Measurements from ENCODE around the gene NT5DC1. TPM values are rescaled to one million over a fixed set of nuclear protein-coding genes. Genes with fewer than 3 reads are reported as not detected.

NT5DC1 gene
- total and polyA plus RNA-seq, 2 experiments from 2014 or later: 27.0 to 29.8 TPM

DNA sequence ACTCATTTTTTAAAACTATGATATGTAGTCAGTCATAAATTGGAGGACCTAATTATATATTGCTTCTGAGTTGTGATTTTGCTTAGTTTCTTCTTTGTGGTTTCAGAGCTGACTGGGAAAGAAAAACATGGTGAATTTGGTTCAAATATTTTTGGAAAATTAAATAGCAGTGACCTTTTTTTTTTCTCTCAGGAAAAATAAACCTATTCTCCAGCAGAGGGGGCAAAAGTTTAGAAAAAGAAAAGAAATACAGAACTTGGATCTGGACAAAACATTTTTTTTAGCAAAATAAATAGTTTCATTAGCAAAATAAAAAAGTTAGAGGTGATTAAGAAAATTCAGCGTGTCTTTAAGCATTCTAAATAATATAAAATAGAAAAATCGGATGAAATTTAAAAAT is 15.1 kb downstream of the NT5DC1 start:
- H3K36me3 Mint-ChIP-seq (ENCODE audit: low read depth): peaks cover 42% of the 10 kb centered on the region; the same call in 2 of the 3 replicates
- Histone ChIP-seq H3K36me3 (ENCODE audit: insufficient read depth) (peaks cover 24% of the 10 kb centered on the region), H3K4me1 (ENCODE audit: insufficient read depth) (no peaks in the 10 kb centered on the region), H3K79me2 (replicated peaks; ENCODE audit: insufficient read depth) (no peaks in the 10 kb centered on the region), H3K27ac (ENCODE audit: low read depth) (no peak overlapping the region), H3K4me2 (no peak overlapping the region), H2AFZ (no peak overlapping the region), H3K27me3 (ENCODE audit: insufficient read depth) (no peaks in the 10 kb centered on the region), H3K4me3 (no peak overlapping the region), H3F3A (replicated peaks; ENCODE audit: low read depth) (no peaks in the 10 kb centered on the region), H4K20me1 (replicated peaks; ENCODE audit: insufficient read depth) (peaks cover 3% of the 10 kb centered on the region; the same call in 1 of the 2 replicates), H3K9me2 (ENCODE audit: insufficient read depth) (no peaks in the 10 kb centered on the region)
- TF ChIP-seq, protein P1, sequence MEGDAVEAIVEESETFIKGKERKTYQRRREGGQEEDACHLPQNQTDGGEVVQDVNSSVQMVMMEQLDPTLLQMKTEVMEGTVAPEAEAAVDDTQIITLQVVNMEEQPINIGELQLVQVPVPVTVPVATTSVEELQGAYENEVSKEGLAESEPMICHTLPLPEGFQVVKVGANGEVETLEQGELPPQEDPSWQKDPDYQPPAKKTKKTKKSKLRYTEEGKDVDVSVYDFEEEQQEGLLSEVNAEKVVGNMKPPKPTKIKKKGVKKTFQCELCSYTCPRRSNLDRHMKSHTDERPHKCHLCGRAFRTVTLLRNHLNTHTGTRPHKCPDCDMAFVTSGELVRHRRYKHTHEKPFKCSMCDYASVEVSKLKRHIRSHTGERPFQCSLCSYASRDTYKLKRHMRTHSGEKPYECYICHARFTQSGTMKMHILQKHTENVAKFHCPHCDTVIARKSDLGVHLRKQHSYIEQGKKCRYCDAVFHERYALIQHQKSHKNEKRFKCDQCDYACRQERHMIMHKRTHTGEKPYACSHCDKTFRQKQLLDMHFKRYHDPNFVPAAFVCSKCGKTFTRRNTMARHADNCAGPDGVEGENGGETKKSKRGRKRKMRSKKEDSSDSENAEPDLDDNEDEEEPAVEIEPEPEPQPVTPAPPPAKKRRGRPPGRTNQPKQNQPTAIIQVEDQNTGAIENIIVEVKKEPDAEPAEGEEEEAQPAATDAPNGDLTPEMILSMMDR (conservative IDR thresholded peaks at IDR 0.05; ENCODE audit: low read depth in 2 of 2): peak in 1 of 2 experiments; percentile 63; a peak in 3 of 4 replicates
- no peak for TF ChIP-seq EZH2 (IDR thresholded peaks at IDR 0.05; ENCODE audit: low read depth, unreplicated experiment)
- no peak overlapping the region for H3K27ac Mint-ChIP-seq
- DNase-seq (ENCODE audit: low spot score) (no peak), ATAC-seq (no peak)
- H3K4me1 Mint-ChIP-seq: peaks cover 2% of the 10 kb centered on the region; the same call in 1 of the 3 replicates
- no peaks in the 10 kb centered on the region for H3K9me3 Mint-ChIP-seq
- H3K27me3 Mint-ChIP-seq (ENCODE audit: insufficient read depth, low read depth, poor library complexity): peaks cover 2% of the 10 kb centered on the region
- no peak overlapping the region for H3K4me3 Mint-ChIP-seq

DNA sequence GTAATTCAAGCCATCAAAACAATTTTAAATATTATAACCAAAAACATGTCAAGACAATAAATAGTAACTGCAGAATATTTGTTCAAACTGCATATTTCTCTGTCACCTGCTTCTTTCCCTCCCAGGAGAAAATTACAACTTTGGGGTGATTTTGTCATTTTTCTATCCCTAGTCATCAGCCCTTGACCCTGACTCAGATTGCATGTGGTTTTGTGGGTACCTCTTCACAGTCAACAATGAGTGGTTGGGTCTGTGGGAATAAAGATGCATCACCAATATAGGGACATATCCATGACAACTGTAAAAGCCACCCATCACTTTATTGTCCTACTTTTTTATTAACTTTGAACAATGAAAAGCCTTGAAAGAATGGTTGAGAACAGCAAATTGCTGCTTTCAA is 18.0 kb downstream of the NT5DC1 start:
- Histone ChIP-seq H3K4me2 (no peak overlapping the region), H3K4me1 (ENCODE audit: insufficient read depth) (no peaks in the 10 kb centered on the region), H3K79me2 (replicated peaks; ENCODE audit: insufficient read depth) (no peaks in the 10 kb centered on the region), H4K20me1 (replicated peaks; ENCODE audit: insufficient read depth) (no peaks in the 10 kb centered on the region; the same call in 1 of the 2 replicates), H3F3A (replicated peaks; ENCODE audit: low read depth) (no peaks in the 10 kb centered on the region), H3K36me3 (ENCODE audit: insufficient read depth) (peaks cover 14% of the 10 kb centered on the region), H3K4me3 (no peak overlapping the region), H3K27ac (ENCODE audit: low read depth) (no peak overlapping the region), H2AFZ (no peak overlapping the region), H3K27me3 (ENCODE audit: insufficient read depth) (no peaks in the 10 kb centered on the region), H3K9me2 (ENCODE audit: insufficient read depth) (no peaks in the 10 kb centered on the region)
- H3K36me3 Mint-ChIP-seq (ENCODE audit: low read depth): peaks cover 25% of the 10 kb centered on the region
- no peaks in the 10 kb centered on the region for H3K27me3 Mint-ChIP-seq (ENCODE audit: insufficient read depth, low read depth, poor library complexity)
- no peak overlapping the region for H3K4me3 Mint-ChIP-seq
- ATAC-seq: no peak
- H3K9me3 Mint-ChIP-seq: no peaks in the 10 kb centered on the region
- no peak for DNase-seq (ENCODE audit: low spot score)
- no peak overlapping the region for H3K27ac Mint-ChIP-seq
- H3K4me1 Mint-ChIP-seq: no peaks in the 10 kb centered on the region
- TF ChIP-seq, protein P2, sequence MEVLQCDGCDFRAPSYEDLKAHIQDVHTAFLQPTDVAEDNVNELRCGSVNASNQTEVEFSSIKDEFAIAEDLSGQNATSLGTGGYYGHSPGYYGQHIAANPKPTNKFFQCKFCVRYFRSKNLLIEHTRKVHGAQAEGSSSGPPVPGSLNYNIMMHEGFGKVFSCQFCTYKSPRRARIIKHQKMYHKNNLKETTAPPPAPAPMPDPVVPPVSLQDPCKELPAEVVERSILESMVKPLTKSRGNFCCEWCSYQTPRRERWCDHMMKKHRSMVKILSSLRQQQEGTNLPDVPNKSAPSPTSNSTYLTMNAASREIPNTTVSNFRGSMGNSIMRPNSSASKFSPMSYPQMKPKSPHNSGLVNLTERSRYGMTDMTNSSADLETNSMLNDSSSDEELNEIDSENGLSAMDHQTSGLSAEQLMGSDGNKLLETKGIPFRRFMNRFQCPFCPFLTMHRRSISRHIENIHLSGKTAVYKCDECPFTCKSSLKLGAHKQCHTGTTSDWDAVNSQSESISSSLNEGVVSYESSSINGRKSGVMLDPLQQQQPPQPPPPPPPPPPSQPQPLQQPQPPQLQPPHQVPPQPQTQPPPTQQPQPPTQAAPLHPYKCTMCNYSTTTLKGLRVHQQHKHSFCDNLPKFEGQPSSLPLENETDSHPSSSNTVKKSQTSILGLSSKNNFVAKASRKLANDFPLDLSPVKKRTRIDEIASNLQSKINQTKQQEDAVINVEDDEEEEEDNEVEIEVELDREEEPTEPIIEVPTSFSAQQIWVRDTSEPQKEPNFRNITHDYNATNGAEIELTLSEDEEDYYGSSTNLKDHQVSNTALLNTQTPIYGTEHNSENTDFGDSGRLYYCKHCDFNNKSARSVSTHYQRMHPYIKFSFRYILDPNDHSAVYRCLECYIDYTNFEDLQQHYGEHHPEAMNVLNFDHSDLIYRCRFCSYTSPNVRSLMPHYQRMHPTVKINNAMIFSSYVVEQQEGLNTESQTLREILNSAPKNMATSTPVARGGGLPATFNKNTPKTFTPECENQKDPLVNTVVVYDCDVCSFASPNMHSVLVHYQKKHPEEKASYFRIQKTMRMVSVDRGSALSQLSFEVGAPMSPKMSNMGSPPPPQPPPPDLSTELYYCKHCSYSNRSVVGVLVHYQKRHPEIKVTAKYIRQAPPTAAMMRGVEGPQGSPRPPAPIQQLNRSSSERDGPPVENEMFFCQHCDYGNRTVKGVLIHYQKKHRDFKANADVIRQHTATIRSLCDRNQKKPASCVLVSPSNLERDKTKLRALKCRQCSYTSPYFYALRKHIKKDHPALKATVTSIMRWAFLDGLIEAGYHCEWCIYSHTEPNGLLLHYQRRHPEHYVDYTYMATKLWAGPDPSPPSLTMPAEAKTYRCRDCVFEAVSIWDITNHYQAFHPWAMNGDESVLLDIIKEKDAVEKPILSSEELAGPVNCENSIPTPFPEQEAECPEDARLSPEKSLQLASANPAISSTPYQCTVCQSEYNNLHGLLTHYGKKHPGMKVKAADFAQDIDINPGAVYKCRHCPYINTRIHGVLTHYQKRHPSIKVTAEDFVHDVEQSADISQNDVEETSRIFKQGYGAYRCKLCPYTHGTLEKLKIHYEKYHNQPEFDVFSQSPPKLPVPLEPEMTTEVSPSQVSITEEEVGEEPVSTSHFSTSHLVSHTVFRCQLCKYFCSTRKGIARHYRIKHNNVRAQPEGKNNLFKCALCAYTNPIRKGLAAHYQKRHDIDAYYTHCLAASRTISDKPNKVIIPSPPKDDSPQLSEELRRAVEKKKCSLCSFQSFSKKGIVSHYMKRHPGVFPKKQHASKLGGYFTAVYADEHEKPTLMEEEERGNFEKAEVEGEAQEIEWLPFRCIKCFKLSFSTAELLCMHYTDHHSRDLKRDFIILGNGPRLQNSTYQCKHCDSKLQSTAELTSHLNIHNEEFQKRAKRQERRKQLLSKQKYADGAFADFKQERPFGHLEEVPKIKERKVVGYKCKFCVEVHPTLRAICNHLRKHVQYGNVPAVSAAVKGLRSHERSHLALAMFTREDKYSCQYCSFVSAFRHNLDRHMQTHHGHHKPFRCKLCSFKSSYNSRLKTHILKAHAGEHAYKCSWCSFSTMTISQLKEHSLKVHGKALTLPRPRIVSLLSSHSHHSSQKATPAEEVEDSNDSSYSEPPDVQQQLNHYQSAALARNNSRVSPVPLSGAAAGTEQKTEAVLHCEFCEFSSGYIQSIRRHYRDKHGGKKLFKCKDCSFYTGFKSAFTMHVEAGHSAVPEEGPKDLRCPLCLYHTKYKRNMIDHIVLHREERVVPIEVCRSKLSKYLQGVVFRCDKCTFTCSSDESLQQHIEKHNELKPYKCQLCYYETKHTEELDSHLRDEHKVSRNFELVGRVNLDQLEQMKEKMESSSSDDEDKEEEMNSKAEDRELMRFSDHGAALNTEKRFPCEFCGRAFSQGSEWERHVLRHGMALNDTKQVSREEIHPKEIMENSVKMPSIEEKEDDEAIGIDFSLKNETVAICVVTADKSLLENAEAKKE (CRISPR knock-in tag; IDR thresholded peaks at IDR 0.05): no peak
- TF ChIP-seq STAT1 (IDR thresholded peaks at IDR 0.05; ENCODE audit: unreplicated experiment) (no peak), JUNB (IDR thresholded peaks at IDR 0.05; ENCODE audit: unreplicated experiment) (no peak), NANOG (IDR thresholded peaks at IDR 0.05; ENCODE audit: borderline replicate concordance) (no peak)
- TF ChIP-seq, protein P1 (conservative IDR thresholded peaks at IDR 0.05; ENCODE audit: low read depth in 2 of 2): no peak
- TF ChIP-seq, protein P3, sequence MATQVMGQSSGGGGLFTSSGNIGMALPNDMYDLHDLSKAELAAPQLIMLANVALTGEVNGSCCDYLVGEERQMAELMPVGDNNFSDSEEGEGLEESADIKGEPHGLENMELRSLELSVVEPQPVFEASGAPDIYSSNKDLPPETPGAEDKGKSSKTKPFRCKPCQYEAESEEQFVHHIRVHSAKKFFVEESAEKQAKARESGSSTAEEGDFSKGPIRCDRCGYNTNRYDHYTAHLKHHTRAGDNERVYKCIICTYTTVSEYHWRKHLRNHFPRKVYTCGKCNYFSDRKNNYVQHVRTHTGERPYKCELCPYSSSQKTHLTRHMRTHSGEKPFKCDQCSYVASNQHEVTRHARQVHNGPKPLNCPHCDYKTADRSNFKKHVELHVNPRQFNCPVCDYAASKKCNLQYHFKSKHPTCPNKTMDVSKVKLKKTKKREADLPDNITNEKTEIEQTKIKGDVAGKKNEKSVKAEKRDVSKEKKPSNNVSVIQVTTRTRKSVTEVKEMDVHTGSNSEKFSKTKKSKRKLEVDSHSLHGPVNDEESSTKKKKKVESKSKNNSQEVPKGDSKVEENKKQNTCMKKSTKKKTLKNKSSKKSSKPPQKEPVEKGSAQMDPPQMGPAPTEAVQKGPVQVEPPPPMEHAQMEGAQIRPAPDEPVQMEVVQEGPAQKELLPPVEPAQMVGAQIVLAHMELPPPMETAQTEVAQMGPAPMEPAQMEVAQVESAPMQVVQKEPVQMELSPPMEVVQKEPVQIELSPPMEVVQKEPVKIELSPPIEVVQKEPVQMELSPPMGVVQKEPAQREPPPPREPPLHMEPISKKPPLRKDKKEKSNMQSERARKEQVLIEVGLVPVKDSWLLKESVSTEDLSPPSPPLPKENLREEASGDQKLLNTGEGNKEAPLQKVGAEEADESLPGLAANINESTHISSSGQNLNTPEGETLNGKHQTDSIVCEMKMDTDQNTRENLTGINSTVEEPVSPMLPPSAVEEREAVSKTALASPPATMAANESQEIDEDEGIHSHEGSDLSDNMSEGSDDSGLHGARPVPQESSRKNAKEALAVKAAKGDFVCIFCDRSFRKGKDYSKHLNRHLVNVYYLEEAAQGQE (IDR thresholded peaks at IDR 0.05; ENCODE audit: unreplicated experiment): no peak

Data from GM23338 (cell line).